Measurements from ENCODE around the gene AACS. TPM values are rescaled to one million over a fixed set of nuclear protein-coding genes. Genes with fewer than 3 reads are reported as not detected.

AACS gene
- polyA plus RNA-seq, 1 experiment = 27.5 TPM

- TF ChIP-seq CTCF (IDR thresholded peaks at IDR 0.05; ENCODE audit: insufficient read depth, low read depth, low read length) = no peak
- H3K36me3 ChIP-seq (ENCODE audit: control insufficient read depth, insufficient read depth, low read length) = peaks cover 9% of the 10 kb centered on the region
- H3K27me3 ChIP-seq (ENCODE audit: control insufficient read depth, insufficient read depth, low read length) = no peaks in the 10 kb centered on the region
- CTCF ChIA-PET = no interaction called here
- H3K4me3 ChIP-seq (ENCODE audit: low read depth, low read length) = no peak overlapping the region
- POLR2A ChIA-PET = no interaction called here
- DNase-seq (ENCODE audit: low read depth) = no peak
Observed at GRCh38 chr12:125114365-125115141, 49.3 kb downstream of the AACS start.

- DNase-seq (ENCODE audit: low read depth) = no peak
- TF ChIP-seq CTCF (IDR thresholded peaks at IDR 0.05; ENCODE audit: insufficient read depth, low read depth, low read length) = no peak
- ChIA-PET CTCF (no interaction called here), POLR2A (no interaction called here)
- Histone ChIP-seq H3K27me3 (ENCODE audit: control insufficient read depth, insufficient read depth, low read length) (no peaks in the 10 kb centered on the region), H3K4me3 (ENCODE audit: low read depth, low read length) (no peak overlapping the region), H3K36me3 (ENCODE audit: control insufficient read depth, insufficient read depth, low read length) (peaks cover 17% of the 10 kb centered on the region)
Observed at GRCh38 chr12:125120566-125120965, 55.3 kb downstream of the AACS start.

- no peak for TF ChIP-seq CTCF (IDR thresholded peaks at IDR 0.05; ENCODE audit: insufficient read depth, low read depth, low read length)
- POLR2A ChIA-PET = no interaction called here
- no peak overlapping the region for H3K4me3 ChIP-seq (ENCODE audit: low read depth, low read length)
- CTCF ChIA-PET = no interaction called here
- H3K27me3 ChIP-seq (ENCODE audit: control insufficient read depth, insufficient read depth, low read length) = no peaks in the 10 kb centered on the region
- H3K36me3 ChIP-seq (ENCODE audit: control insufficient read depth, insufficient read depth, low read length) = peaks cover 14% of the 10 kb centered on the region
- no peak for DNase-seq (ENCODE audit: low read depth)
Observed at GRCh38 chr12:125121106-125121505, 55.9 kb downstream of the AACS start.

GRCh38 chr12:125122668-125123067 is 57.4 kb downstream of the AACS start:
- Histone ChIP-seq H3K27me3 (ENCODE audit: control insufficient read depth, insufficient read depth, low read length) (no peaks in the 10 kb centered on the region), H3K4me3 (ENCODE audit: low read depth, low read length) (no peak overlapping the region), H3K36me3 (ENCODE audit: control insufficient read depth, insufficient read depth, low read length) (peaks cover 14% of the 10 kb centered on the region)
- no peak for DNase-seq (ENCODE audit: low read depth)
- TF ChIP-seq CTCF (IDR thresholded peaks at IDR 0.05; ENCODE audit: insufficient read depth, low read depth, low read length) = no peak
- POLR2A ChIA-PET = no interaction called here
- CTCF ChIA-PET = no interaction called here

- Histone ChIP-seq H3K4me3 (ENCODE audit: low read depth, low read length) (no peak overlapping the region), H3K27me3 (ENCODE audit: control insufficient read depth, insufficient read depth, low read length) (no peaks in the 10 kb centered on the region), H3K36me3 (ENCODE audit: control insufficient read depth, insufficient read depth, low read length) (peaks cover 12% of the 10 kb centered on the region)
- CTCF ChIA-PET = interaction anchor here (0.6 to 0.8 kb wide), 2 partner anchors 8 to 45 kb away, joined by 3 read pairs; no protein-coding TSS in a partner anchor
- no peak for TF ChIP-seq CTCF (IDR thresholded peaks at IDR 0.05; ENCODE audit: insufficient read depth, low read depth, low read length)
- no peak for DNase-seq (ENCODE audit: low read depth)
- POLR2A ChIA-PET = no interaction called here
Observed at GRCh38 chr12:125124320-125124966, 59.2 kb downstream of the AACS start.

Measured in BJ (cell line).